ENCODE results near the gene PKD1.
"Not testable (repeated sequence)": the region's sequence is repeated elsewhere in the genome, so short reads cannot be mapped to it uniquely, and the experiment has no call there.

The PKD1 gene

DNA sequence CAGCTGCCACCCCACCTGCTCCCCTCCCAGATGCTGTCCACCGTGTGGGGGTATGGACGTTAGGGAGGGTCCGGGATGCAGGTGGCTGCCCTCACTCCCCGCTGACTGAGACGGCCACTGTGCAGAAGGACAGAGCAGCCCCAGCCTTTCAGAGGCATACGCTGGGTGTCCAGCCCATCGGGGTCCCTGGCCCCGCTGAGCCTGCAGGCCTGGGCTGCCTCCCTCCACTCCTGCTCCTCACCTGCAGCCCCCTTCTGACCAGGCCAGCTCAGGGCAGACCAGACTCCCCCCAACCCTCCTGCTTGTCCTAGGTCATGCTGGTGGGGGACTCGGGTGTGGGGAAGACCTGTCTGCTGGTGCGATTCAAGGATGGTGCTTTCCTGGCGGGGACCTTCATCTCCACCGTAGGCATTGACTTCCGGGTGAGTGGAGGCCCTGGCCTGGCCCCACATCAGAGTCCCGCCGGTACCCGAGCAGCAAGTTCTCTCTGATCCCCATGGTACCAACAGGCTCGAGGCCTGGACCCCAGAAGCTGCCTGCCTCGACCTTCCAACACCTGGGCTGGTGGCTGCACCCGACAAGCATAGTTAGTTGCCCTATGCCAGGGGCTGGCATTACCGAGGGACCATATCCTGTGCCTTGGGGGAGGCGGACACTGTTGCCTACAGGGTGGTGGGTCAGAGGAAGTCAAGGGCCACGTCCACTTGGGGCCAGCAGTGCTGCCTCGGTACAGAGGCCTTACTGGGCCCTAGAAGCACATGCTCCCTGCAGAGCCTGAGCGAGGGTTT, 14.1 kb upstream of the PKD1 start:
- no peak for DNase-seq

DNA sequence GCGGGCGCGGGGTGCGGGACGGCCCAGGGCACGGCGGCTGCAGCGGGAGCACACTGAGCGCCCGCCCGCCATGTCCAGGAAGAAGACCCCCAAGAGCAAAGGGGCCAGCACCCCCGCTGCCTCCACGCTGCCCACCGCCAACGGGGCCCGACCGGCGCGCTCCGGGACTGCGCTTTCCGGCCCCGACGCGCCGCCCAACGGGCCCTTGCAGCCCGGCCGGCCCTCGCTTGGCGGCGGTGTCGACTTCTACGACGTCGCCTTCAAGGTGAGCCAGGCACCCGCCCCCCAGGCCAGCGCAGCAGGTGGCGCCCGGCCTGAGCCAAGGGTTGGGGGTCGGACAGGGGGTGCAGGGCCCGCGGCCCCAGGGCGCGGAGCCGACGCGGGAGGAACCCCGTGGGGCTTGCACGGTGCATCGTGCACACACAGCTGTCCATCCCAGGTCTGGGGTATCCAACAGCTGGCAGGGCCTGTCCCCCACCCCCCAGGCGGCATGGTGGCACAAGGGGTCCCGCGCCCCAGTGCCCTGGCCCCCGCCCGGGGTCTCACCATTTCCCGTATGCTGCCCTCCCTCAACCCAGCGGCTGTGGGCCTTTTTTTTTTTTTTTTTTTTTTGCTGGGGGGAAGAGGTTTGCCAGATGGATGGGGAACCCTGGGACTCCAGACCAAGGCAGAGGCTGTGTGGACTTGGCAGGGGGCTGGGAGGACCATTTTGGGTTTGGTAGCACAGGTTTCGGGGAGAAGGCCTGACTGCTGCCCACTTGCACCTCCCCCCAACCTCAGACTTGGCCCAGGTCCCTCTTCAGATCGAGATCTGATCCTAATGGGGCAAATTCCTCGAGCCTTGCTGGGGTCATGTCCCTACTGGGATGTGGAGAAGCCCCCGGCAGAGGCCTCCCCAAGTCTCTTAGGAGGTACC, 13.3 kb upstream of the PKD1 start:
- no peak for DNase-seq

DNA sequence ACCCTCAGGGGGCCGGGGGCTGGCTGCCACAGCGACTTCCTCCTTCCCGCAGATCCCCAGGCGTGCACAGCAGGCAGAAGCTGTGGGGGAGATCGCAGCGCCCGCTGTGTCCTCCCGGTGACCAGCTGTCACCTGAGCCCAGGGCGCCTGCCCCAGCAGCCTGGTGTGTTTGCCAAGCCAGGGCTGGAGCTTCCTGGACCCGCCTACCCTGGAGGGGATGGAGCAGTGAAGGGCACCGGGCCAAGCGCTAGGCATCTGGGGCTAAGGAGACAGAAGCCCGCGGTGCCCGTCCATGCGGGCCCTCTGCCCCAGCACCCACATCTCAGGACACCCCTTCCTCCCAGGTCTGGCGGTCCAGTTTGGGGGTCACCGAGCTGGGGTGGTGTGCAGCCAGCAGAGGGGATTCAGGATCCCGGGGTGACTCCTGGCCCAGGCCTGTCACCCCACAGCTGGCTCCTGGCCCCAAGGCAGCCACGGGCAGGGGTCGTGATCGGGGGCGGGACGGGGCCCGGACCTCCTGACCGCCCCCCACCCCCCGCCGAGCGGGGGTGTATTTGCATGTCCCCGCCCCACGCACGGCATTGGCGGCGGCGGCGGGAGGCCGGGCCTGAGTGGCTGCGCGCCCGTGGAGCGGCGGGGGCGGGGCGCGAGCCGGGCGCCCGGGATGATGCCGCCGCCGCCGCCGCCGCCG, 12.4 kb upstream of the PKD1 start, which contains the start of gene RAB26:
RAB26 (plus strand) TSS at position 645 of the 691 bp plus-strand sequence. CDS start 159 bp downstream, outside the sequence.
- peak; percentile 38 to 50 for DNase-seq

DNA sequence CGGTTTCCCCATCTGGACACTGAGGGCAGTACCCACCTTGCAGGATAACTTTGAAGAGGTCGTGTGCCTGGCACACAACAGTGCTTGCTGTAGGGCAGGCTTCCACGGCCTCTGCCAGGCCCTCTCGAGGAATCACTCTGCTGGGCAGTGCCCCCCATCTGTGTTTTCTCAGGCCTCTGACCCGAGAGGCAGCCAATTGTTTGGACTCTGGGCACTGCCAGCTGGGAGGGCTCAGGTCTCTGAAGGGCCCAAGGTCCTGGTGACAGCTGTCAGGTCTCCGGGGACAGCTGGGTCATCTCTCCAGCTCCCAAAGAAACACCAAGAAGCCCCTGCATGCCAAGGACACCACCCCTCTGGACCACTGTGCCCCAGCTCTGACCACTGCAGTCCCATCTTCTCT, 11.7 kb upstream of the PKD1 start:
- DNase-seq = no peak

DNA sequence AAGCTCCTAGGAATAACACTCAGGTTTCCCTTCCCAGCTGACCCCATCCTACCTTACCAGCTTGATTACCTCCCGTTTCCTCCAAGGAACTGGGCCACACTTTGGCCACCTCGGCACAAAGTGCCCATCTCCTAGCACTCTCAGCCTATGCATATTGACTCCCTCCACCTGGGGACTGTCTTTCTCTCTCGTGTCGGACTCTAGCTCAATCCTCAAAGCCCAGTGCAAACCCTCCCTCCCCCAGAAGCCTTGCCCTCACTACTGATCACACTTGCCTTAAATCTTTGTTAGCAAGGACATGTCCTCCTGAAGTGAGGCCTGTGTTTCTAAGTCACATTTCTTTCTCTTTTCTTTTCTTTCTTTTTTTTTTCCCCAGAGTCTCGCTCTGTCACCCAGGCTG, 10.1 kb upstream of the PKD1 start:
- no peak for DNase-seq

DNA sequence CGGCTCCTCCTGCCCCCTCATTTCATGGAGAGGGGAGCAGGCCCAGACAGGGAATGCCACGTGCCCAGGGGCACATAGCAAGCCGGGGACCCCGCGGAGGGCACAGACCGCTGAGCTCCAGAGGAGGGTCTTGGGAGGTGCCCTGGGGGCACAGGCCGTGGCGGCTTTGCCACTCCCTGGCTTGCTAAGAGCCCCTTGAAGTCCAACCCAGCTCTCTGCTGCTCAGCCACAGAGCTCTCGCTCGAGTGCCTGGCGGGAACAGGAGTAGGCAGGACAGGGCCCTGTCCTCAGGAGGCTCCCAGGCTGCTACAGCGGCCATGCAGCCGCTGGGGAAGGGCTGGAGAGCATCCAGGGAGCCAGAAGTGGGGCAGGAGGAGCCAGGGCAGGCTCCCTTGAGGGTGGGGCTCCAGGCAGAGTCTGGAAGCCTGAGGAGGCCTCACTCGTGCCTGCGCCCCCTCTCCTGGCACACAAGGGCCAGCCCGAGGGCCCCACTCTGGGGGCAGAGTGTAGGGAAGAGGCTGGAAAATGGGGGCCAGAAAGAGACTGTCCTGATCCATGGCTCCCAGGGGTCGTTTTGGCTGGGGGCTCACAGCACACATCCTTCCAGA, 8.3 kb upstream of the PKD1 start:
- no peak for DNase-seq

DNA sequence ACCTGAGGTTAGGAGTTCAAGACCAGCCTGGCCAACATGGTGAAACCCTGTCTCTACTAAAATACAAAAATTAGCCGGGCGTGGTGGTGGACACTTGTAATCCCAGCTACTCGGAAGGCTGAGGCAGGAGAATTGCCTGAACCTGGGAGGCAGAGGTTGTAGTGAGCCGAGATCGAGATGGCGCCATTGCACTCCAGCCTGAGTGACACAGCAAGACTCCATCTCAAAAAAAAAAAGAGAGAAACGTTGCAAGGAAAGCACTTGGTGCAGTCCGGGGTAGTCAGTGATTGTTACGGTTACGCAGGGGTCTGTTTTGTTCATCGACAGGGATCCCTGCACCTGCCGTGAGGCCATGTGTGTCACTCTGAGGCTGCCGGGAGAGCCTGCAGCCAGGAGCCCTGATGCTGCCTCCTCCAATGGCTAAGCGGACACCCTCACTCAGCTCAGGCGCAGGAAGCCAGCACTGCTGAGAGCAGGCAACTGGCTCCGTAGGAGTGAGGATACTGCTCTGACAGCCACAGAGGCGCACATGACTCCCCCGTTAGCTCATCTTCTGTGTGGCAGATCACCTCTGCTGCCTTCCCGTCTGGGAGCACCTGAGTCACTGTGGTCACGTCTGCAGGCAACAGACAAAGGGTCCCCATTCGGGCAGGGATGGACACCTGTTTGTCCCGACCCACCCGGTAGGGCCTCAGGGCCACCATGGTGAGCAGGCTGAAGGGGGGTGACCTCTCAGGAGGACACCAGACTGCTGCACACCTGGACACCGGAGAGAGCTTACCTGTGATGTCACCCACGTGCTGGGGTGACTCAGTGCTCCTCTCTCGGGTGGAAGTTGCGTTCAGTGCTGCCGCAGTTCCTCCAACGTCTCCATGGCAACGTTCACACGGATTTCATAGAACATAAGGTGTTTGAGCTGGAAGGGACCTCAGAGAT, 7.5 kb upstream of the PKD1 start:
- no peak for DNase-seq

DNA sequence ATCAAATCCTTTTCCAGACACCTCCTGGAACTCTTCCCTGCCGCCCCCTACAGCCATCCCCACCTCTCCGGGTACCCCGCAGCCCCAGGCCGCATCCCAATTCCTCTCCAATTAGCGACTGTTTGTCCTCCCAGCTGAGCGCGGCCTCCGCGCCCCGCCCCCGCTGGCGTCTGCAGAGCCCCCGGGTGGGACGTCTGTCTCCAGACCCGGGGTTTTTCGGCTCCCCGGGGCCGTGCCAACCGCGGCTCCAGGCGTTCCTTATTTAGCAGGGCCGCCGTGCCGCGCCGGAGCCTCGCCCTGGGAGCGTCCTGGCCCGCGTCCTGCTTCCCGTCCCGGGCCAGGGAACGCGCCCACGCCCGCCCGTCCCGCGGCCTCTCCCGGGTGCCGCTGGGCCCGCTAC, 627 bp downstream of the PKD1 start:
- DNase-seq = not testable (repeated sequence)

DNA sequence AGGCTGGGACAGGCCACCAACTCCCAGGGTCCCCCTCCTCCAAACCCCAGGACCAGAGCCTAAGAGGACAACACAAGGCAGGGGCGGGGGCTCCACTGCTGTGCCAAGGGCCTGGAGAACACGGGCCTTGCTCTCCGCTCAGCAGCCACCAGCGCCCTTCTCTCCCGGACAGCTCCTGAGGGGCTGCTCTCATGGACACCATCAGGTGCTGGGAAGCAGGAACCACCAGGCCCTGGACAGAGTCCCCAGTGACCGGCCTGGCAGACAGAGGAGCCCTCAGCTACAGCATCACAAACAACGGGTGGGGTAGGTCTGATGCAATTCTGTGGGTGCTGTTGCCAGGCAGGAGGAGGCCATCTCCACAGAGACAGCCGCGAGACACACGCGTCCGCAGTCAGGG, 1.9 kb downstream of the PKD1 start:
- not testable (repeated sequence) for DNase-seq

DNA sequence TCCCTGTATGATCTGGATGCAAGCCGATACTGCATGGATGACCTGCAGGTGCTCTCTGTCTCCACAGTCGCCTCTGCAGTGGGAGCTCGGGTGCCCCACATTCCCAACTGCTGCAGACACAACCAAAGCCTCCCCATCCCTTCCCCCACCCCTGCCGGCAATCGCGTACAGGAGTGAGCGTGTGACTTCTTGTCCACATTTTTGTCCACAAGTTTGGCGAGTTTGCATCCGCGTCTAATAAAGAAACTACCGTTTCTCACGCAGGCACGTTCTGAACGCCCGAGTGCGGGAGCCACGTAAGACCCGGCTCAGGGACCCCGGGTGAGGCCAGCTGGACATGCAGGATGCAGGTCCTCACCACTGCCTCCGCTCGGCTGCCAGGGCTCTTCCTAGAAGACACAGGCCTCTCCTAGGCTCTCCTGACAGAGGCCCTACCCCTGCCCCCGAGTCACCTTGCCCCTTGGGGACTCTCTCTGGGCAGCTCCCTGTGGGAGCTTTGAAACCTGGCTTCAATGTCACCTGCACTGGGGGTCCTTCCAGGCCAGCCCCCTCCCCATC, 5.7 kb downstream of the PKD1 start:
- not testable (repeated sequence) for DNase-seq

DNA sequence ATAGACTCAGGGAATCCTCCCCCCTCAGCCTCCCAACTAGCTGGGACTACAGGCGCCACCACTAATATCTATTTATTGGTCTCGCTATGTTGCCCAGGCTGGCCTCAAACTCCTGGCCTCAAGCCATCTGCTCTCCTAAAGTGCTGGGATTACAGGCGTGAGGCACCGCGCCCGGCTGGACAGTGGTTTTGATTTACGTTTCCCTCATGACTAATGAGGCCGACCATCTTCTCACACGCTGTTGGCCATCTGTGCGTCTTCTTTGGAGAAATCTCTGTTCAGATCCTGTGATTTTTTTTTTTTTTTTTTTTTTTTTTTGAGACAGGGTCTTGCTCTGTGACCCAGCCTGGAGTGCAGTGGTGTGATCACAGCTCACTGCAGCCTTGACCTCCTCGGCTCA, 6.4 kb downstream of the PKD1 start:
- DNase-seq = not testable (repeated sequence)

DNA sequence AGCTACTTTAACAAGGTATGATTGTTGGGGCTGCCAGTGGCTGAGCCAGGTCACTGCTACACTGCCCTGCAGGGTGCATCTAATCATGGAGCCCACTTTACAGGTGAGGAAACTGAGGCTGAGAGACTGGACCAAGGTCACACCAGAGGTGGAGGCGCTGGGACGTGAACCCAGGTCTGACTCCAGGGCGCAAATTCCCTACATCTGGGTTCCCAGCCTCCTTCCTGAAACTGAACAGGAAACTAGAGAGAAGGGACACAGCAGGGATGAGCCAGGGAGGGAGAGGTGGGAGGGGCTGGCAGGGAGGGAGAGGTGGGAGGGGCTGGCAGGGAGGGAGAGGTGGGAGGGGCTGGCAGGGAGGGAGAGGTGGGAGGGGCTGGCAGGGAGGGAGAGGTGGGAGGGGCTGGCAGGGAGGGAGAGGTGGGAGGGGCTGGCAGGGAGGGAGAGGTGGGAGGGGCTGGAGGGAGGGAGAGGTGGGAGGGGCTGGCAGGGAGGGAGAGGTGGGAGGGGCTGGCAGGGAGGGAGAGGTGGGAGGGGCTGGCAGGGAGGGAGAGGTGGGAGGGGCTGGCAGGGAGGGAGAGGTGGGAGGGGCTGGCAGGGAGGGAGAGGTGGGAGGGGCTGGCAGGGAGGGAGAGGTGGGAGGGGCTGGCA, 7.9 kb downstream of the PKD1 start:
- DNase-seq = peak in 1 of 2 donors; percentile 37

DNA sequence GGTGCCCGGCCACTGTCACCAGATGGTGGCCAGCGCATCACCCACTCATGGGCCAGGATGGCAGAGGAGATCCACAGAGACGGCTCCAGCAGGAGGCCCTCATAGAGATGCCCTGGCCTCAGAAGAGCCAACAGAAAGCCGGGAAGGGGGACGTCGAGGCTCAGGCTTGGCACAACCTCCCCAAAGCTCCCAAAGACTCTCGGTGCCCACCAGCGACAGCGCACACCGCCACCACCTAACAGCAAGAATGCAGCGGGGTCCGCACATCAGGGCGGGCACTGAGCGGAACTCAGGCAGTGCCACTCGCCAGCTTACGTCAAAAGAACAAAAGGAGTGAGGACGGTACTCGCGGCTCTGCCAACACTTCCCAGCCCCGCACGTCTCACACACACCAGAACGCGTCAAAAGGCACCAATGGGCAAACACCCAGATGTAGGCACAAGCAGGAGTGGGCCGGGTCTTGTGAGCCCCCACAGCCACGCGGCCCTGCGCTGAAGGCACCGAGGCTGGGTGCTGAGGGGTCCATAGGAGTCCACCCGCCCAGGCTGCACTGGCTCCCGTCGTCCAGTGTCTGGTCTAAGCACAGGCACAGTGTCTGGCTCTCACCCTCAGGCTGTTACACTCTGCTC, 8.7 kb downstream of the PKD1 start:
- DNase-seq = not testable (repeated sequence)

DNA sequence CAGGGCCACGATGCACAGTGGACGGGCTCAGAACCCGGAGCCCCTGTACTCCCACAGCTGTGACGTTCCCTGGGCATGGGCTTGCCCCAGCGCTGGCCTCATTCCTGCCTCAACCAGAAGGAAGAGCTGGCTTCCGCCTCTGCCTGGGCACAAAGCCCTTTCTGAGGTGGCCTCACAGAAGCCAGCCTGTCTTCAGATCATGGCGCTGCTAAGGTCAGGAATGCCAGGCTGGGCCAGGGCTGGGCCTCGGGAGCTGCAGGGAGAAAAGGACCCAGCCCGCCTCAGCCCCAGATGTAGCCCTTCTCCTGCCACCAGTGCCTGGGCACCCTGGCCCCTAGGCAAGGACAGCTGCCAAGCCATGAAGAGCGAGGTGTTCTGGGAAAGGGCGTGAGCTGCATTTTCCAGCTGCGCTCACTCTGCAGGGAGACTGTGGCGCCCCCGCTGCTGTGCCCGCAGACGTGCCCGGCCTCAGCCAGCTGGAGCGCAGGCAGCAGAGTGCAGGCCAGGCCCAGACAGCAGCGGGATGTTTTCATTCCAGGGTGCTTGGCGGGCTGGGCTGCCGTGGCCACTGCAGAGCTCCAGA, 9.4 kb downstream of the PKD1 start:
- not testable (repeated sequence) for DNase-seq

DNA sequence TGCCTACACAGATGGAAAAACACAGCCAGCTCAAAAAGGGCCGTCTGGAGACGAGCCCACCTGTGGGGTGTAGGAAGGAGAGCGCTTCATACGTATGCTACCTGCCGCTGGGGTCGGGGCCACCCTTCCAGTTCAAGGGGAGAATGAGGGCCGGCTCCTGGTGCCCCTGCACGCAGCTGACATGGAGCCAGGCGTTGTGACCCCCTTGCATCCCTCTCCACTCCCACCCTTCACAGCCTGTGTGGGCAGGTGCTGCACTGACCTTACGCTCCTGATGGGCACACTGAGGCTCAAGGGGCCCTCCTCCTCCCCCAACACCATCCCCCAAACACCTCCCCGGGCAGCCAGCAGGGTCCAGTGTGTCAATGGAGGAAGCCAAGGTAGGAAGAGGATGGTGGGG, 10.1 kb downstream of the PKD1 start:
- not testable (repeated sequence) for DNase-seq

DNA sequence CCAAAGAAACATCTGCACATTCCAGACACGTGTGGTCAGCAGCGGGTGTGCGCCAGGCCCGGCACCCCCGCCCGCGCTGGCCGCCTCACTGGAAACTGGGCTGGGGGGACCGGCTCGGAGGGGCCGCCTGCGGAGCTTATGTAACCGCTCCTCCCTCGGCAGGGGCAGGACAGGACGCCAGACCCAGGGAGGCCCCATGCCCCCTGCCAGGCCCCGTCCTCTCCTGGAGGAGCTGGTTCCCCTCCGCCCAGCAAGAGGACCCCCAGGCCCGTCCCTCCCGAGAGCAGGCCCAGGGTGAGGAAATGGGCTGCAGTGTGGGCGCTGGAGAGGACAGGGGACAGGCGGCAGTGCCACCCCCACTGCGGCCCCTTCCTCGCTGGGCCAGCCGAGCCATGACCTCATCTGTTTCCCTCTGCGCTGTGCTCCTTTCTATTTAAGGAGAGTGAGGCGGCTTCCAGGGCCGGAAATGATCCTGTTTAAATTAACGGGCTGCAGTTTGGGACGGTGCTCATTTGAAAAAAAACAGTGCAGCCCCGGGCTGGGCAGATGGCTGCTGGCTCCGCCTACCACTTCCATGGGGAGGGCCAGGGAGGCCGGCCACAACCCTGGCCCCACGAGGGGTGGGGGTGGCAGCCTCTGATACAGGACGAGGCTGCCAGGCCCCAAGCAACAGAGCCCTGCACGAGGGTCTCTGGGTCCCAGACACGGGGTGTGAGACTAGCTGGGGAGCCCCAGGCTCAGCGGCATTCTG, 10.8 kb downstream of the PKD1 start:
- DNase-seq = not testable (repeated sequence)

DNA sequence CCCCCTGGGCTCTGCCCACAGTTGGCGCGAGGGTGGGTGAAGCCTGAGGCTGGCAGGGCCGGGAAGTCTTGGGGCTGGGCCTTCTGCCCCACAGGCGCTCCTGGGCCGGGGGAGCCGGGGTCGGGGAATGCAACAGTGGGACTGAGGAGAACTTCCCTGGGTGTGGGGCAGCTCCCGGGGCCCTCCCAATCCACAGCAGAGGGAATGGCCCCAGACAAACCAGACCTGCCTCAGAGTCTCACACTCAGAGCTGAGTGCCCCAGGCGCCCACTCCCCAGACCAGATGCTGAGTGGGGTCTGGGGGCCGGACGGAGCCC, 11.4 kb downstream of the PKD1 start:
- DNase-seq = not testable (repeated sequence)

DNA sequence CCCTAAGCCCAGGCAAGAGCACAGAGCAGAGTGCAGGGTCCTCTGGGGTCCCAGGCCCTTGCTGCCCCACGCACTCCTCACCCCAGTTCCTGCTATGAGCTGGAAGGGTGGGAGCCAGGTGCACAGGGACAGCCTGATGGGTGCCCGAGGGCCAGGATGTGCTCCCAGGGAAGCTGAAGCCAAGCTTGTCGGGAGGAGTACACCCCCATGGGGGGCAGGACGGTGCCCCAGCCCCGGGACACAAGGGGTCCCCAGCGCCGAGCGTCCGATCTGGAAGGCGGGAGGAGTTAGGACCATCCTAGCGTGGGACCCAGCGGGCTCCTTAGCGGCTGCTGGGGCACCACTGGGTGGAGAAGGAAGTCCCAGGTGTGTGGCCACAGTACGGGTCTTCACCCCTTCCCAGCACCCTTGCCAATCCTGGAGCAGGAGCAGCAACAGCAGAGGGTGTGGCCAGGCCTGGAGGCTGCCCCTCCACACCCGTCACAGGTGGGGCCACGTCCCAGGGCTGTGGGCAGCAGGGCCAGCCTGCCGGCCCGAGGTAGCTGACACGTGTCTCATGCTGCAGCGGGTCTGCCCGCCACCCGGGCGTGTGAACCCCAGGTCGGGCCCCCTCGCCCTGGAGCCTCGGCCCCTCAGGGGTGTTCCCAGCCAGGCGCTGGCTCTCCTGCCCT, 11.9 kb downstream of the PKD1 start:
- not testable (repeated sequence) for DNase-seq
